OCI-LY1 (cell line): ENCODE data around the gene SLC49A3.

Experiments used
- H2AFZ ChIP-seq: fragments of 200-600 bp; sonication (generic), shearing (Covaris generic); 2 replicates; pipeline ENCODE4 v1.6.0; 2014; ENCODE audit warnings: antibody characterized with exemption, mild to moderate bottlenecking, low read length
- H3F3A ChIP-seq: fragments of 200-600 bp; sonication (generic), shearing (Covaris generic); 2 replicates; pipeline ENCODE4 v1.6.0; 2014; ENCODE audit warnings: mild to moderate bottlenecking, antibody characterized with exemption, low read length, moderate library complexity; ENCODE audit not compliant: insufficient read depth
- H3K27ac ChIP-seq: fragments of 200-600 bp; sonication (generic); 2 replicates; pipeline ENCODE4 v1.5.1; 2014; ENCODE audit warnings: low read length, mixed run types, mild to moderate bottlenecking, low read depth; ENCODE audit not compliant: poor library complexity, severe bottlenecking
- H3K27me3 ChIP-seq: fragments of 200-600 bp; sonication (generic); 2 replicates; pipeline ENCODE4 v1.6.0; 2014; ENCODE audit warnings: antibody characterized with exemption, mild to moderate bottlenecking, low read length, moderate library complexity; ENCODE audit not compliant: insufficient read depth
- H3K36me3 ChIP-seq: fragments of 200-600 bp; sonication (generic); 2 replicates; pipeline ENCODE4 v1.6.1; 2014; ENCODE audit warnings: mild to moderate bottlenecking, antibody characterized with exemption, low read length, moderate library complexity, mixed read lengths; ENCODE audit not compliant: insufficient read depth
- H3K4me1 ChIP-seq: fragments of 200-600 bp; sonication (generic); 2 replicates; pipeline ENCODE4 v1.5.1; 2014; ENCODE audit warnings: mild to moderate bottlenecking, low read length, moderate library complexity; ENCODE audit not compliant: insufficient read depth, severe bottlenecking
- H3K4me2 ChIP-seq: fragments of 200-600 bp; sonication (generic), shearing (Covaris generic); 2 replicates; pipeline ENCODE4 v1.6.1; 2014; ENCODE audit warnings: low read length
- H3K4me3 ChIP-seq: fragments of 200-600 bp; sonication (generic); 2 replicates; pipeline ENCODE4 v1.5.1; 2014; ENCODE audit warnings: low read length, low read depth, mild to moderate bottlenecking, mixed read lengths; ENCODE audit not compliant: poor library complexity, severe bottlenecking
- H3K79me2 ChIP-seq: fragments of 200-600 bp; shearing (Covaris generic); 2 replicates; pipeline ENCODE4 v1.6.1; 2016; ENCODE audit warnings: mixed run types, low read length, mixed read lengths; ENCODE audit not compliant: insufficient read depth
- H3K9ac ChIP-seq: fragments of 200-600 bp; sonication (generic), shearing (Covaris generic); 2 replicates; pipeline ENCODE4 v1.6.1; 2014; ENCODE audit warnings: mild to moderate bottlenecking, low read length, mixed read lengths
- H3K9me2 ChIP-seq: fragments of 200-600 bp; sonication (generic), shearing (Covaris generic); 2 replicates; pipeline ENCODE4 v1.6.1; 2014; ENCODE audit warnings: low read depth, mild to moderate bottlenecking, low read length, mixed read lengths
- H3K9me3 ChIP-seq: fragments of 200-600 bp; shearing (Covaris generic); 2 replicates; pipeline ENCODE4 v1.6.1; 2014; ENCODE audit warnings: low read length, mixed read lengths
- H4K20me1 ChIP-seq: fragments of 200-600 bp; sonication (generic), shearing (Covaris generic); 2 replicates; pipeline ENCODE4 v1.6.0; 2016; ENCODE audit warnings: mild to moderate bottlenecking, low read length; ENCODE audit not compliant: insufficient read depth
- CTCF ChIP-seq: fragments of 200-600 bp; sonication (generic), shearing (Covaris generic); IDR thresholded peaks from 2 replicates; pipeline ENCODE4 v1.5.1; 2017; ENCODE audit warnings: mild to moderate bottlenecking, antibody characterized with exemption, low read length, moderate library complexity, mixed read lengths
- EZH2 ChIP-seq: fragments of 200-600 bp; sonication (generic), shearing (Covaris generic); IDR thresholded peaks from 2 replicates; pipeline ENCODE4 v1.8.0; 2017; ENCODE audit warnings: borderline replicate concordance, mixed run types, mild to moderate bottlenecking, antibody characterized with exemption, low read length, moderate library complexity, mixed read lengths

Gene SLC49A3

GRCh38 chr4:663438-664428, 25.2 kb downstream of the SLC49A3 start:
- H3K4me3 ChIP-seq: peak overlapping the region; percentile 73
- no peaks in the 10 kb centered on the region for H3K9me2 ChIP-seq
- H3K9me3 ChIP-seq: no peaks in the 10 kb centered on the region
- no peaks in the 10 kb centered on the region for H3K27me3 ChIP-seq
- H2AFZ ChIP-seq: no peak overlapping the region
- no peak overlapping the region for H3K27ac ChIP-seq
- H3K36me3 ChIP-seq: no peaks in the 10 kb centered on the region
- no peaks in the 10 kb centered on the region for H3F3A ChIP-seq
- TF ChIP-seq EZH2 (no peak), CTCF (peak; percentile 10; the same call in 1 of the 2 replicates)
- no peaks in the 10 kb centered on the region for H4K20me1 ChIP-seq
- H3K4me1 ChIP-seq: peaks cover 15% of the 10 kb centered on the region
- H3K79me2 ChIP-seq: no peaks in the 10 kb centered on the region
- peak overlapping the region; percentile 62 for H3K4me2 ChIP-seq
- peak overlapping the region; percentile 84 for H3K9ac ChIP-seq

- H3K36me3 ChIP-seq: no peaks in the 10 kb centered on the region
- no peak overlapping the region for H3K27ac ChIP-seq
- peak overlapping the region; percentile 73 for H3K4me3 ChIP-seq
- TF ChIP-seq EZH2: no peak
- no peak for TF ChIP-seq CTCF
- H3K4me2 ChIP-seq: peak overlapping the region; percentile 62
- H3F3A ChIP-seq: no peaks in the 10 kb centered on the region
- no peaks in the 10 kb centered on the region for H3K9me3 ChIP-seq
- H3K9me2 ChIP-seq: no peaks in the 10 kb centered on the region
- no peak overlapping the region for H2AFZ ChIP-seq
- H3K79me2 ChIP-seq: no peaks in the 10 kb centered on the region
- H3K9ac ChIP-seq: peak overlapping the region; percentile 84
- no peaks in the 10 kb centered on the region for H4K20me1 ChIP-seq
- H3K4me1 ChIP-seq: peaks cover 15% of the 10 kb centered on the region
- H3K27me3 ChIP-seq: no peaks in the 10 kb centered on the region
Measured at GRCh38 chr4:663046-663437, 25.9 kb downstream of the SLC49A3 start.

- Histone ChIP-seq H4K20me1 (no peaks in the 10 kb centered on the region), H2AFZ (no peak overlapping the region), H3F3A (no peaks in the 10 kb centered on the region), H3K36me3 (no peaks in the 10 kb centered on the region), H3K27ac (no peak overlapping the region), H3K9ac (no peak overlapping the region), H3K9me3 (no peaks in the 10 kb centered on the region), H3K4me3 (no peak overlapping the region), H3K79me2 (no peaks in the 10 kb centered on the region), H3K4me2 (no peak overlapping the region), H3K4me1 (peaks cover 15% of the 10 kb centered on the region), H3K9me2 (no peaks in the 10 kb centered on the region), H3K27me3 (no peaks in the 10 kb centered on the region)
- TF ChIP-seq CTCF (no peak), EZH2 (no peak)
Measured at GRCh38 chr4:661881-662761, 26.8 kb downstream of the SLC49A3 start.
